ENCODE results near the gene HOXA1. TPM values are rescaled to one million over a fixed set of nuclear protein-coding genes. Genes with fewer than 3 reads are reported as not detected.

HOXA1 gene
- total and polyA plus RNA-seq, 2 of the 4 experiments (the other 2 are of a cell fraction), result 0.54 to 1.8 TPM

DNA sequence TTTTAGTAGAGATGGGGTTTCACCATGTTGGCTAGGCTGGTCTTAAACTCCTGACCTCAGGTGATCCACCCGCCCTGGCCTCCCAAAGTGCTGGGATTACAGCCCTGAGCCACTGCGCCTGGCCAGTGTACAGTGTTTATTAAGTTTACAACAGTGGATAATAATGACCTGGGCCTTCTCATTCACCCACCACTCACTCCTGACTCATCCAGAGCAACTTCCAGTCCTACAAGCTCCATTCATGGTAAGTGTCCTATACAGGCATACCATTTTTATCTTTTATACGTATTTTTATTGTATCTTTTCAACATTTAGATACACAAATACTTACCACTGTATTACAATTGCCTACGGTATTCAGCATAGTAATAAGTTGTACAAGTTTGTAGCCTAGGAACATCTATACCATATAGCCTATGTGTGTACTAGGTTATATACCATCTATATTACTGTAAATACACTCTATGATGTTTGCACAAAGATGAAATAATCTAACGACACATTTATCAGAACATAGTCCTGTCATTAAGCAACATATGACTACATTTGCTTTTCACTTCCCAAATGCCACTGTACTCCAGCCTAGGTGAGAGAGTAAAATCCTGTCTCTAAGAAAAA, 17.1 kb downstream of the HOXA1 start:
- Histone ChIP-seq H3K27ac (ENCODE audit: insufficient read depth, low read length) (no peak overlapping the region), H3K4me1 (ENCODE audit: control insufficient read depth, insufficient read depth, low read length) (no peaks in the 10 kb centered on the region; the same call in 1 of the 2 replicates), H3K4ac (ENCODE audit: low read depth, low read length) (no peak overlapping the region), H3K18ac (ENCODE audit: low read depth, low read length) (no peak overlapping the region), H3K9me1 (ENCODE audit: insufficient read depth, low read length) (no peaks in the 10 kb centered on the region), H3K56ac (ENCODE audit: extremely low read depth, insufficient read depth, low read length) (no peak overlapping the region), H4K8ac (ENCODE audit: low read depth in 2 of 2, low read length in 2 of 2) (no peak overlapping the region), H3K4me3 (ENCODE audit: insufficient read depth, low read depth, low read length) (no peak overlapping the region), H2AK5ac (ENCODE audit: low read depth, low read length) (no peak overlapping the region), H2BK20ac (ENCODE audit: low read depth, low read length) (no peak overlapping the region), H4K91ac (ENCODE audit: insufficient read depth, low read depth, low read length) (no peak overlapping the region), H3K9me3 (ENCODE audit: control insufficient read depth, insufficient read depth, low read length) (no peaks in the 10 kb centered on the region), H3K4me2 (ENCODE audit: low read depth, low read length) (no peak overlapping the region), H2AK9ac (replicated peaks; ENCODE audit: low read depth, low read length, poor library complexity) (no peak overlapping the region), H3K36me3 (ENCODE audit: control insufficient read depth, insufficient read depth, low read length) (no peaks in the 10 kb centered on the region), H4K5ac (ENCODE audit: low read depth, low read length) (no peak overlapping the region), H2AFZ (replicated peaks; ENCODE audit: low read length, poor library complexity) (no peak overlapping the region), H3K9ac (ENCODE audit: low read depth, low read length) (no peak overlapping the region), H3K14ac (replicated peaks; ENCODE audit: low read depth, low read length) (no peak overlapping the region), H4K20me1 (ENCODE audit: insufficient read depth, low read length) (no peaks in the 10 kb centered on the region), H2BK15ac (ENCODE audit: low read depth, low read length) (no peak overlapping the region), H2BK120ac (ENCODE audit: low read depth, low read length) (no peak overlapping the region), H3K27me3 (ENCODE audit: control insufficient read depth, insufficient read depth, low read length) (no peaks in the 10 kb centered on the region), H3K79me1 (ENCODE audit: low read depth in 1 of 2, low read length in 2 of 2) (no peaks in the 10 kb centered on the region), H2BK5ac (ENCODE audit: low read depth, low read length, poor library complexity, severe bottlenecking) (no peak overlapping the region), H3K23ac (ENCODE audit: low read depth, low read length) (no peak overlapping the region)
- no CpG with 5 or more reads among the region's 5 CpGs for WGBS, 2 experiments (ENCODE audit: extremely low coverage in 2 of 2, insufficient read length in 1 of 2)
- dilution Hi-C loops (cut with HindIII; ENCODE audit: low sequenced_read_pairs, unreplicated experiment) (no loop called here), in situ Hi-C loops (cut with MboI; ENCODE audit: low sequenced_read_pairs) (no loop called here), intact Hi-C loops (cut with micrococcal nuclease) (no loop called here)
- CTCF ChIA-PET, result no interaction called here
- POLR2A ChIA-PET (ENCODE audit: unreplicated experiment), result no interaction called here
- ATAC-seq (ENCODE audit: low read depth) (no peak), DNase-seq (peak; percentile 19)
- no TSS peak for BruUV-seq (replicated peaks)
- no peak for TF ChIP-seq MXI1 (IDR thresholded peaks at IDR 0.05; ENCODE audit: borderline replicate concordance, low read depth, low read length)
- TF ChIP-seq SMC3 (IDR thresholded peaks at IDR 0.05; ENCODE audit: low read depth, low read length), result no peak
- no peak for TF ChIP-seq CEBPB (IDR thresholded peaks at IDR 0.05; ENCODE audit: low read depth, low read length)
- no peak for TF ChIP-seq FOS (IDR thresholded peaks at IDR 0.05; ENCODE audit: low read depth, low read length)
- no peak for TF ChIP-seq RFX5 (IDR thresholded peaks at IDR 0.05; ENCODE audit: low read depth, low read length)
- no peak for TF ChIP-seq MAZ (IDR thresholded peaks at IDR 0.05; ENCODE audit: borderline replicate concordance, low read depth, low read length)
- TF ChIP-seq, protein P1, sequence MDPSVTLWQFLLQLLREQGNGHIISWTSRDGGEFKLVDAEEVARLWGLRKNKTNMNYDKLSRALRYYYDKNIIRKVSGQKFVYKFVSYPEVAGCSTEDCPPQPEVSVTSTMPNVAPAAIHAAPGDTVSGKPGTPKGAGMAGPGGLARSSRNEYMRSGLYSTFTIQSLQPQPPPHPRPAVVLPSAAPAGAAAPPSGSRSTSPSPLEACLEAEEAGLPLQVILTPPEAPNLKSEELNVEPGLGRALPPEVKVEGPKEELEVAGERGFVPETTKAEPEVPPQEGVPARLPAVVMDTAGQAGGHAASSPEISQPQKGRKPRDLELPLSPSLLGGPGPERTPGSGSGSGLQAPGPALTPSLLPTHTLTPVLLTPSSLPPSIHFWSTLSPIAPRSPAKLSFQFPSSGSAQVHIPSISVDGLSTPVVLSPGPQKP (IDR thresholded peaks at IDR 0.05; ENCODE audit: borderline replicate concordance, low read depth, low read length), result no peak
- TF ChIP-seq MAFK (IDR thresholded peaks at IDR 0.05; ENCODE audit: low read depth, low read length), result no peak
- TF ChIP-seq CHD1 (IDR thresholded peaks at IDR 0.05; ENCODE audit: low read depth, low read length), result no peak
- TF ChIP-seq BHLHE40 (IDR thresholded peaks at IDR 0.05; ENCODE audit: low read depth, low read length), result no peak
- TF ChIP-seq, protein P2, sequence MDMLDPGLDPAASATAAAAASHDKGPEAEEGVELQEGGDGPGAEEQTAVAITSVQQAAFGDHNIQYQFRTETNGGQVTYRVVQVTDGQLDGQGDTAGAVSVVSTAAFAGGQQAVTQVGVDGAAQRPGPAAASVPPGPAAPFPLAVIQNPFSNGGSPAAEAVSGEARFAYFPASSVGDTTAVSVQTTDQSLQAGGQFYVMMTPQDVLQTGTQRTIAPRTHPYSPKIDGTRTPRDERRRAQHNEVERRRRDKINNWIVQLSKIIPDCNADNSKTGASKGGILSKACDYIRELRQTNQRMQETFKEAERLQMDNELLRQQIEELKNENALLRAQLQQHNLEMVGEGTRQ (IDR thresholded peaks at IDR 0.05; ENCODE audit: low read depth, low read length), result no peak
- no peak for TF ChIP-seq NFE2L2 (IDR thresholded peaks at IDR 0.05; ENCODE audit: low read depth, low read length)
- no peak for TF ChIP-seq RAD21 (IDR thresholded peaks at IDR 0.05; ENCODE audit: low read length)
- TF ChIP-seq, protein P3, sequence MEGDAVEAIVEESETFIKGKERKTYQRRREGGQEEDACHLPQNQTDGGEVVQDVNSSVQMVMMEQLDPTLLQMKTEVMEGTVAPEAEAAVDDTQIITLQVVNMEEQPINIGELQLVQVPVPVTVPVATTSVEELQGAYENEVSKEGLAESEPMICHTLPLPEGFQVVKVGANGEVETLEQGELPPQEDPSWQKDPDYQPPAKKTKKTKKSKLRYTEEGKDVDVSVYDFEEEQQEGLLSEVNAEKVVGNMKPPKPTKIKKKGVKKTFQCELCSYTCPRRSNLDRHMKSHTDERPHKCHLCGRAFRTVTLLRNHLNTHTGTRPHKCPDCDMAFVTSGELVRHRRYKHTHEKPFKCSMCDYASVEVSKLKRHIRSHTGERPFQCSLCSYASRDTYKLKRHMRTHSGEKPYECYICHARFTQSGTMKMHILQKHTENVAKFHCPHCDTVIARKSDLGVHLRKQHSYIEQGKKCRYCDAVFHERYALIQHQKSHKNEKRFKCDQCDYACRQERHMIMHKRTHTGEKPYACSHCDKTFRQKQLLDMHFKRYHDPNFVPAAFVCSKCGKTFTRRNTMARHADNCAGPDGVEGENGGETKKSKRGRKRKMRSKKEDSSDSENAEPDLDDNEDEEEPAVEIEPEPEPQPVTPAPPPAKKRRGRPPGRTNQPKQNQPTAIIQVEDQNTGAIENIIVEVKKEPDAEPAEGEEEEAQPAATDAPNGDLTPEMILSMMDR (conservative IDR thresholded peaks at IDR 0.05; ENCODE audit: low read depth, low read length), result no peak
- TF ChIP-seq RCOR1 (IDR thresholded peaks at IDR 0.05; ENCODE audit: insufficient replicate concordance, low read length), result no peak
- TF ChIP-seq POLR2A (IDR thresholded peaks at IDR 0.05; ENCODE audit: low read depth, low read length), result no peak

All from IMR-90 (cell line).